Right hindlimb (tissue), 1 donor: Measurements from ENCODE around the gene TMEM163.
"Not testable (repeated sequence)": the region's sequence is repeated elsewhere in the genome, so short reads cannot be mapped to it uniquely, and the experiment has no call there.

Source experiments
- DNase-seq: peaks from one replicate; pipeline ENCODE4 v3.0.0-alpha.2; 2018

TMEM163 gene

GRCh38 chr2:134718817-134719814, at the start of gene TMEM163:
TMEM163 (minus strand) TSS chr2:134719000.
- no peak for DNase-seq

- DNase-seq = no peak
Measured at GRCh38 chr2:134766583-134766982, 47.8 kb upstream of the TMEM163 start.

GRCh38 chr2:134765987-134766386, 47.2 kb upstream of the TMEM163 start:
- no peak for DNase-seq

GRCh38 chr2:134764164-134764563, 45.4 kb upstream of the TMEM163 start:
- no peak for DNase-seq

GRCh38 chr2:134763164-134763710, 44.4 kb upstream of the TMEM163 start:
- no peak for DNase-seq

GRCh38 chr2:134762508-134762907, 43.7 kb upstream of the TMEM163 start:
- DNase-seq = no peak

- DNase-seq = no peak
Measured at GRCh38 chr2:134760385-134760784, 41.6 kb upstream of the TMEM163 start.

- no peak for DNase-seq
Measured at GRCh38 chr2:134758633-134759032, 39.8 kb upstream of the TMEM163 start.

GRCh38 chr2:134751981-134752380, 33.2 kb upstream of the TMEM163 start:
- DNase-seq = not testable (repeated sequence)

- no peak for DNase-seq
Measured at GRCh38 chr2:134745546-134745945, 26.7 kb upstream of the TMEM163 start.

- no peak for DNase-seq
Measured at GRCh38 chr2:134745023-134745422, 26.2 kb upstream of the TMEM163 start.

GRCh38 chr2:134739879-134740301, 21.1 kb upstream of the TMEM163 start:
- no peak for DNase-seq

- no peak for DNase-seq
Measured at GRCh38 chr2:134739236-134739878, 20.6 kb upstream of the TMEM163 start.

- DNase-seq = no peak
Measured at GRCh38 chr2:134738141-134738870, 19.5 kb upstream of the TMEM163 start.

GRCh38 chr2:134737671-134738070, 18.9 kb upstream of the TMEM163 start:
- no peak for DNase-seq

- DNase-seq = no peak
Measured at GRCh38 chr2:134736167-134736880, 17.5 kb upstream of the TMEM163 start.

- no peak for DNase-seq
Measured at GRCh38 chr2:134728163-134728562, 9.4 kb upstream of the TMEM163 start.

GRCh38 chr2:134727385-134727784, 8.6 kb upstream of the TMEM163 start:
- DNase-seq = no peak

GRCh38 chr2:134726645-134727044, 7.8 kb upstream of the TMEM163 start:
- no peak for DNase-seq

- no peak for DNase-seq
Measured at GRCh38 chr2:134725876-134726275, 7.1 kb upstream of the TMEM163 start.

- no peak for DNase-seq
Measured at GRCh38 chr2:134724341-134724740, 5.5 kb upstream of the TMEM163 start.

- not testable (repeated sequence) for DNase-seq
Measured at GRCh38 chr2:134723742-134724141, 4.9 kb upstream of the TMEM163 start.
